CD1c-positive myeloid dendritic cell (primary cell): ENCODE data around the gene C1orf115.
A peak's percentile ranks its signal among the peaks of the same experiment; 100 is the strongest.
"Not testable (repeated sequence)": the region's sequence is repeated elsewhere in the genome, so short reads cannot be mapped to it uniquely, and the experiment has no call there.

ENCODE experiments used
- DNase-seq: peaks from one replicate; pipeline ENCODE4 v3.0.0-alpha.2; 2016; ENCODE audit errors: extremely low spot score

C1orf115 gene

GRCh38 chr1:220690140-220691052, at the start of gene C1orf115:
C1orf115 (plus strand) TSS chr1:220690363; CDS start chr1:220690403, 40 bp downstream.
- peak; percentile 83 for DNase-seq

- DNase-seq: no peak
Observed at GRCh38 chr1:220642285-220642684, 47.9 kb upstream of the C1orf115 start.

- DNase-seq: no peak
Observed at GRCh38 chr1:220652995-220653394, 37.2 kb upstream of the C1orf115 start.

GRCh38 chr1:220655509-220655908, 34.7 kb upstream of the C1orf115 start:
- no peak for DNase-seq

GRCh38 chr1:220655961-220656740, 34.0 kb upstream of the C1orf115 start:
- DNase-seq: no peak

- no peak for DNase-seq
Observed at GRCh38 chr1:220666349-220666748, 23.8 kb upstream of the C1orf115 start.

- DNase-seq: no peak
Observed at GRCh38 chr1:220669005-220669404, 21.2 kb upstream of the C1orf115 start.

- no peak for DNase-seq
Observed at GRCh38 chr1:220670365-220670764, 19.8 kb upstream of the C1orf115 start.

GRCh38 chr1:220673921-220674320, 16.2 kb upstream of the C1orf115 start:
- no peak for DNase-seq

GRCh38 chr1:220677251-220677650, 12.9 kb upstream of the C1orf115 start:
- DNase-seq: no peak

- peak; percentile 51 for DNase-seq
Observed at GRCh38 chr1:220680085-220680687, 10.0 kb upstream of the C1orf115 start.

- DNase-seq: no peak
Observed at GRCh38 chr1:220681220-220681880, 8.8 kb upstream of the C1orf115 start.

GRCh38 chr1:220682901-220683576, 7.1 kb upstream of the C1orf115 start:
- no peak for DNase-seq

GRCh38 chr1:220683716-220684115, 6.4 kb upstream of the C1orf115 start:
- DNase-seq: not testable (repeated sequence)

GRCh38 chr1:220684890-220685289, 5.3 kb upstream of the C1orf115 start:
- no peak for DNase-seq

GRCh38 chr1:220685879-220686278, 4.3 kb upstream of the C1orf115 start:
- DNase-seq: no peak

GRCh38 chr1:220687809-220688208, 2.4 kb upstream of the C1orf115 start:
- no peak for DNase-seq

GRCh38 chr1:220689666-220690065, 497 bp upstream of the C1orf115 start:
- no peak for DNase-seq

- no peak for DNase-seq
Observed at GRCh38 chr1:220691053-220691684, 1.0 kb downstream of the C1orf115 start.

- no peak for DNase-seq
Observed at GRCh38 chr1:220692436-220693228, 2.5 kb downstream of the C1orf115 start.
